GM19328 (cell line): ENCODE results near the gene FEV.

Experiments
- ATAC-seq: cut with Tn5 transposase; IDR thresholded peaks from one replicate; pipeline ENCODE4 v1.9.1; 2021; ENCODE audit warnings: mild to moderate bottlenecking, moderate library complexity; ENCODE audit not compliant: unreplicated experiment

FEV gene

GRCh38 chr2:218985021-218985324, at the start of gene FEV:
Gene FEV, minus strand, starts transcription at chr2:218985184. Its CDS starts 109 bp downstream, at chr2:218985075.
- ATAC-seq: no peak

DNA sequence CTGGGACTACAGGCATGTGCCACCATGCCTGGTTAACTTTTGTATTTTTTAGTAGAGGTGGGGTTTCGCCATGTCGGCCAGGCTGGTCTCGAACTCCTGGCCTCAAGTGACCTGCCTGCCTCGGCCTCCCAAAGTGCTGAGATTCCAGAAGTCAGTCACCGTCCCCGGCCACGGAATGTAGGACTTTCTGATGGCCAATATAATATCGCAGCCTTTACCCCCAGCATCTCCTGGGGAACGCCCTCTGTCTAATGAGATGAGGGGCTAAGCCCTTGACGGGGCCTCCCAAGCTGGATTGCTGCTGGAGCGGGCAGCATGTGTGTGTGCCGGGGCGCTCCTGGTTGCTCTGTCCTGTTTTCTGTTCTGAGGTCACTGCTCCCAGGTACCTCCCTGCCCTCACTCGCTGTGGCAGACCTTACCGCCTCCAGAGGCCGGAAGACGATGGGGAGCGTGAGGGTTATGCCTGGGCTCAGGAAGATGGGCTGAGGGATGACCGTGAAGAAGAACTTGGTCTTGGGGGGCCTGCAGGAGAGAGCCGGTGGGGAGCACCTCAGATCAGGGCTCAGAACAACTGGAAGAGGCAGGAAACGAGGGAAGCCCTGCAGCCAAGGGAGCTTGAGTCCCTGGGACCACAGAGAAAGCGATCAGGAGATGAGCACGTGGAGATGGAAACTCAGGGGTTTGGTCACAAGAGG, 47.2 kb upstream of the FEV start:
- no peak for ATAC-seq

DNA sequence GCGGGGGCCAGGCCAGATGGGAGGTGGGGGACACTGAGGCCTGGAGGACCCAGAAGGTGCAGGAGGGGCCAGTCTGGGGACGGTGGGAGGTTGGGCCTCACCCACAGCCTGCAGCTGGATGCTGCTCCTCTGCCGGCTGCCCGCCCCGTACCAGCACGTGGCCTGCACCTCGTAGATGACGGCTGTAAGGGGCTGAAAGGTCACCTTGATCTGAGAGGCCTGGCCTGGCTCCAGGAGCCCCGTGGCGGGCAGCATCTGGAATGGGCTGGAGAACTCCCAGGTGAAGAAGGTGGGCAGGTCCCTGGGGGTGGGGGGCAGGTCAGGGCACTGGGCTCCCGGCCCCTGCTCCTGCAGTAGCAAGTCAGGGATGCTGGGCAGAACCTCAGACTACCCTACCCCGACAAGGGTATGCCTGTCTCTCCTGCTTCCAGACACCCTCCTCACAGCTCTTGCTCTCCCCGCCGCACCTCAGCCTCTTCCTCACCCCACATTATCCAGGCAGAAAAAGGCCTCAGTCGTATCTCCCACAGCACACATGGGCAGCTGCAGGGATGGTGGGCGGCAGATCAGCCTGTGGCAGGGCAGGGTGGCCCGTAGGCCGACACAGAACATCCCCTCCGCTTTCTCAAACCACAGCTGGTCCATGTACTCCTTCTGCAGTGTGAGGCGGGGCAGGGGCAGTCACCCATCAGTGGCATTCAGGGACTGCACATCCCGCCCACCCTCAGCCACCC, 46.2 kb upstream of the FEV start:
- ATAC-seq: no peak

DNA sequence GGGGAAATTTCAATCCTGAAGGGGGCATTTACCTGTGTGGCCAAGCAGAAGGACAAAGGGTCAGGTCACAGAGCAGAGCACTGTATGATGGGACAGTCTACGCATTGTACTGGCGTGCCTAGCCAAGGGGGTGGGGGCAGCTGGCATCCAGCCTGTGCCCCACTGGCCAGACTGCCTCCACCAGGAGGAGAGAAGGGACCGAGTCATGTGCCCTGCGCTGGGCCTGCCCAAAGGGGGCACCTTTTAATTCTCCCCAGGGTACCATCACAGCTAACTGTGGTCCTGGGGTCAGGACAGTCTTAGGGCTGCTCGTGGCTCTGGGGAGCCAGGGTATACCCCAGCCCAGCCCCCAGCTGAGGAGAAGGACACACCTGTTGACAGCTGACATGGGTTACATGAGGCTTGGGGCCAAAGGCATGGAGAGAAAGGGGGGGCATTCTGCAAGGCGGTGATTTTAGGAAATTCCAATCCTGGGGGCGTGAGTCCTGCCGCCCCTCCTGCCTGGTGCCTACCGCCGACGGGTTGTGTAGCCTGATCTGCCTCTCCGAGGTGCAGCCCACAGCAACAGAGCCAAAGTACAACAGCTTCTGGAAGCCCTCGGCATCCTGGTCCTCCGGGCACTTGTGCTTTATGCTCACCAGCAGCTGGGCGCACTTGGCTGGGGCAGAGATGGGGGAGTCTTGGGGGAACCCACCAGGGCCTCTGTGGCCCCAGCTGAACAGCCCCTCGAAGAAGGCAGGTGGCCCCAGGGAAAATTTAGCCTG, 45.4 kb upstream of the FEV start:
- no peak for ATAC-seq

- no peak for ATAC-seq
These were observed 44.8 kb upstream of the FEV start for GRCh38 chr2:219029829-219030165.

DNA sequence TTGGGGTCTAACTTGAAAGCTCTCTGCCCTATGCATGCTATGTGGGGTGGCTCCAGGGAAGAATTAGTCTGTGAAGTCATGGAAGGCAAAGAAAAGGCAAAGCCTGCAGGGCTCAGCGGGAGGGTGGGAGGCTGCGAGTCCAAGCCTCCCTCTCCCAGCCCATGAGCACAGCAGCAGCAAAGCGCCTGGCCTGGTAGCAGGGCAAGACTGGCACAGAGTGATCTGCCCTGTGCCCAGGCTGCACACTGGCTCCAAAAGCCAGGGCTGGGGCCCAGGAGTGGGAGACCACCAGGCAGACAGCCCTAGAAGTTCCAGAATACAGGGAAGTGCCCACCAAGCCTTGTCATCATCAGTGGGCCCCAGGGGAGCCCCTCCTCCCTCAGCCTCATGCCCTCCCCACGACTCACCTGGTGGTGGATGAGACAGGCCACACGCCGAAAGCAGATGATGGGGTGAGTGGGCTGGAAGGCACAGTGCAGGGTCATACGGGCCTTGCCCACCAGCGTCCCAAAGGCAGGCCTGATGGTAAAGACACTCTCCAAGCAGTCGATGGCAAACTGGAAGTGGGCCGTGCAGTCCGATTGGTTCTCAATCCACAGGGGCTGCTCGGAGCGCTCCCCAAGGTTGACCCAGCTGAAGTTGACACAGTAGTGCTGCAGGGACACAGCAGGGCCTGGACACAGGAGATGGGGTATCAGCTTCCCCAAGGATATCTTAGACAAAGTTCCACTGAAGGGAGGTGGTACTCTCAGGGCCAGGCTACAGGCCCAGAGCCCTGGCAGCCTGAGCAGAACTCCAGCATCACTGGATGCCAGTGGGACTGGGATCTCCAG, 44.2 kb upstream of the FEV start:
- ATAC-seq: no peak

GRCh38 chr2:219028141-219028540, 43.2 kb upstream of the FEV start:
- no peak for ATAC-seq

GRCh38 chr2:219027511-219028055, 42.6 kb upstream of the FEV start:
- ATAC-seq: no peak

- ATAC-seq: no peak
These were observed 42.0 kb upstream of the FEV start for GRCh38 chr2:219026946-219027345.

GRCh38 chr2:219025637-219026585, 40.9 kb upstream of the FEV start:
- ATAC-seq: no peak

GRCh38 chr2:219024059-219024458, 39.1 kb upstream of the FEV start:
- ATAC-seq: no peak

- ATAC-seq: no peak
These were observed 38.1 kb upstream of the FEV start for GRCh38 chr2:219023045-219023605.

GRCh38 chr2:219022616-219023015, 37.6 kb upstream of the FEV start:
- no peak for ATAC-seq

DNA sequence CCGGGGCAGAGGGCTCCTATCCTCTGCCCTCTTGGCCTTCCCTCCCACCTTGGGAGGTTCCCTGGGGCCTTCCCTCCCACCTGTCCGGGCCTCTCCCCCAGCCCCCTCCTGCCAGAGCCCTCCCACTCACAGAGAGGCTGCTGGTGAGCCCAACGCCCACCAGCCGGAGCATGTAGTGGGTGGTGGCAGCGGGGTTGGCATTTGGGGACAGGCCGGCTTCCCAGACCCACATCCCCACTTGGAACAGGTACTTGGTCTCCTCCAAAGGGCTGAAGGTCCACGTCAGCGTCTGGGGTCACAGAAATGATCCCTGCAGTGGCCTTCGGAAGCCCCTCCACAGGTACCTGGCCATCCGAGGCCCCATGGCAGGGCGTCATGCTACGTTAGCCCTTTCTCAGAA, 37.1 kb upstream of the FEV start:
- ATAC-seq: no peak

GRCh38 chr2:219021591-219021990, 36.6 kb upstream of the FEV start:
- no peak for ATAC-seq

- ATAC-seq: no peak
These were observed 35.8 kb upstream of the FEV start for GRCh38 chr2:219020604-219021365.

GRCh38 chr2:219019436-219019835, 34.5 kb upstream of the FEV start:
- ATAC-seq: no peak

DNA sequence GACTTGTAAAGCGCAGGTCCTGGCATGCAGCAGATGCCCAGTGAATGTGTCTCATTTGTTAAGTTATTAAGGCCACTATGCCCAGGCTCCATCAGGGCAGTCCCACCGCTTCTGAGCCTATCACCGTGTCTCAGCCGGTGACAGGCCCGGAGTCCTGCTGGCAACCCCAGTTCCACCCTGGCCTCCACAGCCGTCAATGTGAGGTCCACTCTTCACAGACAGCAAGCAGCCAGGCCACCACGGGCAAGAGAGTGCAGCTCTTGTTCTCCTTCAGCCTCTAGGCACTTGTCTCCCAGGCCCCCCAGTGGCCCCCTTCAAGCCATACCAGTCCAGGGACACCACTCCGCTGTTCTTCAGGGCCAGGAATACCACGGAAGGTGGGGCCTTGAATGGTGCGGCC, 33.7 kb upstream of the FEV start:
- no peak for ATAC-seq

- ATAC-seq: no peak
These were observed 33.3 kb upstream of the FEV start for GRCh38 chr2:219018286-219018685.
